LNCaP clone FGC (cell line): Measurements from ENCODE around the gene RWDD3.

Source experiments
- DNase-seq: peaks from one replicate; pipeline ENCODE4 v3.0.0-alpha.2; 2011; ENCODE audit warnings: low read depth
- H3K4me3 ChIP-seq: 2 replicates; pipeline ENCODE4 v1.5.1; 2011; ENCODE audit warnings: mild to moderate bottlenecking, low read depth, low read length, control low read depth
- TF ChIP-seq, protein P1 (sequence below): IDR thresholded peaks from 2 replicates; pipeline ENCODE4 v1.5.1; 2012; ENCODE audit warnings: mild to moderate bottlenecking; ENCODE audit not compliant: control insufficient read depth, insufficient read depth; ENCODE audit errors: extremely low read depth

Gene RWDD3

DNA sequence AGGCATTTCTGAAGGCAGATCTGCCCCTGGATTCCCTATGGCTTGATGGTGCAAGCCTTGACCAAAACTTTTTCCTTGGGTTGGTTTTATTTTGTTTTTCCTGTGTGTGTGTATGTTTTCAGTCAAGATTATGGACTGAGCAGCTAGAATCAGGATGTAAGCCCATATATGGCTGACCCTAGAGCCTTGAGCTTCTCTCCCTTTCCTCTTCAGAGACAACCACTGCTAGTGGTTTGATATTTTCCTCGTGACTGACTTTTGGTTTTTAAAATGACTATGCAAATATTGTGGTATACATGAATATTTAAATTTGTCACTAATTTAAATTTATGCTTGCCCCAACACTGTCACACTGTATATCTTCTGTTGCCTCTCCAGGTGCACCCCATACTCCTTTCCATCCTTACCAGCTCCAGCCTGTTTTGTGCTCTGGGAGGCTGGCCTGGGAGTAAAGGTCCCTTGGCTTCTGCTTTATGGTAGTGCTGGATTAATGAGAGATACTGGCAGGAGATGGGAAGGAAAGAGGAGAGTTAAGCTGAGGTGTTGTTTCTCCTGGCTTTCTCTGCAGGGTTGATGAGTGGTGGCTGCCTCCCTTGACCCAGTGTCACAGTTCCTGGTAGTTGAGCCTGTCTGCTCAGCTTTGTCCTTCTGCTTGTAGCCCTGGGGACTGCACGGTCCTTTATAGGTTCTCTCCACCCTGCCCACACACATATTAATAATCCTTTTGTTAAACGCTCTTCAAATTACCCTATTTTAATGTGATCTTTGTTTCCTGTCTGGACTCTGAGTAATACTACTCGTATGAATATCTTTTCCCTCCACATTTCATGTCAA is 44.4 kb downstream of the RWDD3 start:
- H3K4me3 ChIP-seq: no peak overlapping the region
- no peak for DNase-seq
- TF ChIP-seq, protein P1, sequence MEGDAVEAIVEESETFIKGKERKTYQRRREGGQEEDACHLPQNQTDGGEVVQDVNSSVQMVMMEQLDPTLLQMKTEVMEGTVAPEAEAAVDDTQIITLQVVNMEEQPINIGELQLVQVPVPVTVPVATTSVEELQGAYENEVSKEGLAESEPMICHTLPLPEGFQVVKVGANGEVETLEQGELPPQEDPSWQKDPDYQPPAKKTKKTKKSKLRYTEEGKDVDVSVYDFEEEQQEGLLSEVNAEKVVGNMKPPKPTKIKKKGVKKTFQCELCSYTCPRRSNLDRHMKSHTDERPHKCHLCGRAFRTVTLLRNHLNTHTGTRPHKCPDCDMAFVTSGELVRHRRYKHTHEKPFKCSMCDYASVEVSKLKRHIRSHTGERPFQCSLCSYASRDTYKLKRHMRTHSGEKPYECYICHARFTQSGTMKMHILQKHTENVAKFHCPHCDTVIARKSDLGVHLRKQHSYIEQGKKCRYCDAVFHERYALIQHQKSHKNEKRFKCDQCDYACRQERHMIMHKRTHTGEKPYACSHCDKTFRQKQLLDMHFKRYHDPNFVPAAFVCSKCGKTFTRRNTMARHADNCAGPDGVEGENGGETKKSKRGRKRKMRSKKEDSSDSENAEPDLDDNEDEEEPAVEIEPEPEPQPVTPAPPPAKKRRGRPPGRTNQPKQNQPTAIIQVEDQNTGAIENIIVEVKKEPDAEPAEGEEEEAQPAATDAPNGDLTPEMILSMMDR: no peak

DNA sequence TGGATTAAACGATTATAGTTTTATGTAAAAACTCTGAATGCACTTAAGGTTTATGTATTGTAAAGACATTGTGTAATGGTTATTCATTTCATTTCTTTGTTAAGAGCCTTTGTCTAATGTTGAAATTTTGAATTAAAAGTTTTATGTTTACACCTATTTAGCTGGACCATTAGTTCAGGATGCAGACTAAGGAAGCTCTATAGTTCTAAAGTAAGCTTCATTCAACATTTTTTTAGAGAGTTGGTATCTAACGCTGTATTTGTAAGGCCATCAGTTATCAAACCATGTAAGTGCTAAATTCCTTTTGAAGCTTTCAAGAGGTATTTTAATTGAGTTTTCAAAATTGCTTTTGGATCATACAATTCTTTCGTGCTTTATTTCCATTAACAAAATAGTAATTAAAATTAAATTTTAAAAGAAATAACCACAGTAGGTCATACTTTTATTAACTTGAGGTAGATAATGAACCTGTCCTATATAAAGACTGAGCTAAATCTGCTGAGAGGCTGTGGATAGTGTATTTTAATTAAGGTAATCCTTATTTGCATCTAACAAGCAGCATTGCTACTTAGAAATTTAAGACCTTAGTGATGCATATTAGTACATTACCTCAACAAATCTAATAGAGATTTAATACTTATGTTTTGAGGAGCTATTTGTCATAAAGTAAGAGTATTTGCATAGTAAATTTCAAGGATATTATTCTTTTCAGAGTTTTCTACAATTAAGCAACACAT is 47.9 kb downstream of the RWDD3 start:
- no peak overlapping the region for H3K4me3 ChIP-seq
- DNase-seq: no peak
- TF ChIP-seq, protein P1: no peak

DNA sequence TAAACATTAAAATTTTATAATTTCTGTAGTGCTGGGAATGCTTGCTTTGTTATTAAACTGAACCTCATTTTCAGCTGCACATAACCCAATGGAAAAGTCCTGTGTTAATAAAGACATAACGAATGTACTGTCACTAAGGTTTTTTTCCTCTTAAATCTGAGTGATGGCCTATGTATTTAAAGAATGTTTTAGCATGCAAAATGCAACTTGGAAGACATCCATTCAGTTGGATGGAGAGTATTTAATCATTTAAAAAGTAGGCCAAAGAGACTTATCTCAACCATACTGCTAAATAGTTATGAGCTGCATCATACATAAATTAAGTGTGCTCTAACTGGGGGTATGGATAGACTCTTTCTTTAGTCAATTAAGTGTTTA is 48.5 kb downstream of the RWDD3 start:
- DNase-seq: no peak
- TF ChIP-seq, protein P1: no peak
- H3K4me3 ChIP-seq: no peak overlapping the region

DNA sequence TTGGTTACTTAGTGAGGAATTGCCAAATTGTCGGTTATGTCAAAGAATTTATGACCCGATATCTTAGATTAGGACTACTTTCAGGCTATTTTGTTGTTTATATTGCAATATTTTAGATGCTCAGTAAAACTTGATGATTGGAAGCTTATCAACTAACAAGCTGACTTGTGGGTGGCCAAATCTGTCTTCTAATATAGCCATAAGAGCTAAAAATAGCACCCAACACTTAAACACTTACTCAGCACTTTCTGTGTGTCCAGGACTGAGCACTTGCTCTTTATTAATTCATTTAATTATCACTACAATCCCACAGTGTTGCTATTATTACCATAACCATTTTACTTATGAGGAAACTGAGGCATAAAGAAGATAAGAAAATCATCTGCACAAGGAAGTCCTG is 50.4 kb downstream of the RWDD3 start:
- TF ChIP-seq, protein P1: no peak
- no peak overlapping the region for H3K4me3 ChIP-seq
- DNase-seq: no peak

DNA sequence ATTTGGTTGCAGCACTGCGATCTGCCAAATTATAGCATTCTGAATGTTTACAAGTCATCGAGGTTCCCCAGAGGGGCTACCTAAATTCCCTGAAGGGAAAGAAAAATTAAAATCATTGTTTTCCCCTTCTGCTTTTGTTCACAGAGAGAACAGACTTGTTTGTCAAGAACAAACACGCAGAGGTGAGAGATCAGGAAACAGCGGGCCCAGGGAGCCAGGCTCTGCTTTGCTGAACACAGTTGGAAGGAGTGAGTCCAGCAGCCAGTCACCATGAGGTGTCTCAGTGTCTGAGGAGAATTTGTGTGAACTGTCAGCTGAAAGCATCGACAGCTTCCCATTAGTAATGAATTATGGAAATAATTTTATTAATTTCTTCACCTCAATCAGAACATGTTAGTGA is 52.5 kb downstream of the RWDD3 start:
- peak; percentile 46 for DNase-seq
- TF ChIP-seq, protein P1: no peak
- H3K4me3 ChIP-seq: no peak overlapping the region

DNA sequence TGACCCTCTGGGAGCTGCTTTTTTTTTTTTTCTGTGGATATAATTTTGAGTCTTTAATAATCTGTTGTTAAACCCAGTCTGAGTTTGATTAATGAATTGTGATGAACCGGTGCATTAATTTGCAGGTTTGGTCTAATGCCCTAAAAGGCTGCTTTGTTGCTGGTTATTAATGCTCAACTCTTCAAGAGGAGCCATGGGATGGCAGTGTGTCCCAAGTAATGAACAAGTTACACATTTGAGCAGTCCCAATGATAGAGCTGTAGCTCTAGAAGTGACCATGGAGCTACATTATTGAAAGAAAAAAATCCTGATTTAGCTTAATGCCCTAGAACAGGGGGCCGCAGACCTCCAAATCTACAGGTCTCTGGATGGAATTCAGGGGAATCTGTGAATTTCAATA is 53.1 kb downstream of the RWDD3 start:
- TF ChIP-seq, protein P1: peak; percentile 58
- DNase-seq: peak; percentile 38
- no peak overlapping the region for H3K4me3 ChIP-seq

DNA sequence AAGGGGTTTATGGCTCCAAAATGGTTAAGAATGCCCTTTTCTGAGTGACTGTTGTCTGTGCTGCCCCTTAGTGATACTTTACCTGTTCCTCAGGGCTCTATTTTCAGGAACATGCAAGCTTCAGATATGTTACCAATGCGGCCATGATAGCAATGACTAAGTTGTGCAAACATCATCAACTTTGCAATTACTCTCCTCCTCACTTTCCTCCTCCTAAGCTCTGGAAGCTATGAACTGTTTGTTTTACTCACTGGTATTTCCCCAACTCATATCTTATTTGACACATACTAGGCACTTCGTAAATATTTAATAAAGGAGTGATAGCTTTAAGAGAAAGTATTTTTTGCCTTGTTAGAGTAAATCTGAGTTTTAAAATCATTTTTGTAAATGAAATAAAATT is 53.8 kb downstream of the RWDD3 start:
- TF ChIP-seq, protein P1: no peak
- no peak overlapping the region for H3K4me3 ChIP-seq
- DNase-seq: peak; percentile 15
